Mucosa of rectum (tissue), 2 donors: Measurements from ENCODE around the gene NAA10.

Experiments used
- H3K27ac ChIP-seq, 2 donors: one replicate each; pipeline ENCODE4 v1.7.0; 2013; ENCODE audit warnings: inconsistent platforms in 2 of 2, low read depth in 2 of 2, low read length in 2 of 2
- H3K27me3 ChIP-seq, 2 donors: one replicate each; pipeline ENCODE4 v1.7.0; 2013; ENCODE audit warnings: low read length in 2 of 2; ENCODE audit not compliant: control insufficient read depth in 2 of 2, insufficient read depth in 2 of 2
- H3K36me3 ChIP-seq, 2 donors: one replicate each; pipeline ENCODE4 v1.7.0; 2013; ENCODE audit warnings: low read length in 2 of 2; ENCODE audit not compliant: control insufficient read depth in 2 of 2, insufficient read depth in 2 of 2
- H3K4me1 ChIP-seq, 2 donors: one replicate each; pipeline ENCODE4 v1.7.0; 2013; ENCODE audit warnings: low read length in 2 of 2, mild to moderate bottlenecking in 1 of 2; ENCODE audit not compliant: control insufficient read depth in 2 of 2, insufficient read depth in 2 of 2
- H3K4me3 ChIP-seq, 2 donors: one replicate each; pipeline ENCODE4 v1.7.0; 2013; ENCODE audit warnings: low read length in 2 of 2
- H3K9ac ChIP-seq, 2 donors: one replicate each; pipeline ENCODE4 v1.7.0; 2013; ENCODE audit warnings: low read length in 2 of 2, low read depth in 1 of 2, mild to moderate bottlenecking in 1 of 2
- H3K9me3 ChIP-seq, 2 donors: one replicate each; pipeline ENCODE4 v1.7.0; 2013; ENCODE audit warnings: low read length in 2 of 2; ENCODE audit not compliant: control insufficient read depth in 2 of 2
- donor health status: healthy.
- donor health status: Normal muscosa, but diverticular disease.

The NAA10 gene

DNA sequence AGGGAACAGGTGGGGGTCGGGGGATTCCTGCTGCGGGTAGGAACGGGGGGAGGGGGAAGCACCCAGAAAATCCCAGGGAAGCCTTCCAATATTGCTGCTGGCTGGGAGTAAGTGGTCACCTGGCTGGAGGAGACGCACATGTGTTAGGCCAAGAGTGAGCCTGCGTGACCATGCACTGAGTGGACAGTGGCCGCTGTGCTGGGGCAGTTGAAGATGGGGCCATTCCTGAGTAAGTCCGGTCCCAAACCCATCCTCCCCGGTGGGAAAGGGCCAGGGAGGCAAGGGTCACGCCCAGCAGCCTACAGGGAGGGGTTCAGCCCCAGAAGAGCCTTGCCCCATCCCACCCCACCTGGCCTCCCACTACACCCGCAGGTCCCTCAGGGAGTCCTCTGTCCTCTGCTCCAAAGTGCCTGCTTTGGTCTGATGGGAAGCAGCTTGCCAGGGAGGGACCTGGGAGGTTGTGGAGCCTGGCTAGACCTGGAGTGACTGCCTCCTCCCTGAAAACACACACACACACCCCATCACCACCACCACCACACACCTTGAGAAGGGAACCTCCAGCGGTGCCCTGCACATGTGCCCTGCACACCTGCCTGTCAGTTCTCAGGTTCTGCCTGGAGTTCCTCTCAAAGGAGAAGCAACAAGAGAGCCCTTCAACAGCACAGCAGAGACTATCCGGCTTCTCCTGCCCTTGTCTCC lies 54.9 kb downstream of the NAA10 start:
- H3K4me3 ChIP-seq: no peak overlapping the region
- H3K9ac ChIP-seq: no peak overlapping the region
- H3K27ac ChIP-seq: no peak overlapping the region
- peaks cover 46 to 54% of the 10 kb centered on the region in 2 donors for H3K27me3 ChIP-seq
- H3K9me3 ChIP-seq: no peaks in the 10 kb centered on the region
- no peaks in the 10 kb centered on the region for H3K4me1 ChIP-seq
- no peaks in the 10 kb centered on the region for H3K36me3 ChIP-seq
